Ishikawa (cell line): Measurements from ENCODE around the gene FGR.

ENCODE experiments used
- CEBPB ChIP-seq: IDR thresholded peaks from 2 replicates; pipeline ENCODE4 v1.6.1; 2012
- CREB1 ChIP-seq: IDR thresholded peaks from 2 replicates; pipeline ENCODE4 v1.6.1; 2012; ENCODE audit warnings: low read depth
- EGR1 ChIP-seq: IDR thresholded peaks from 2 replicates; pipeline ENCODE4 v1.6.1; 2012
- EP300 ChIP-seq: IDR thresholded peaks from 2 replicates; pipeline ENCODE4 v1.6.1; 2012; ENCODE audit warnings: borderline replicate concordance
- FOXM1 ChIP-seq: IDR thresholded peaks from 2 replicates; pipeline ENCODE4 v1.6.1; 2012; ENCODE audit warnings: low read depth, borderline replicate concordance
- NFIC ChIP-seq: IDR thresholded peaks from 2 replicates; pipeline ENCODE4 v1.6.1; 2012
- RAD21 ChIP-seq: IDR thresholded peaks from 2 replicates; pipeline ENCODE4 v1.6.1; 2012; ENCODE audit warnings: low read depth
- TAF1 ChIP-seq: IDR thresholded peaks from 2 replicates; pipeline ENCODE4 v1.6.1; 2012; ENCODE audit warnings: low read depth, mild to moderate bottlenecking
- TCF12 ChIP-seq: IDR thresholded peaks from 2 replicates; pipeline ENCODE4 v1.6.1; 2012; ENCODE audit warnings: low read depth
- TEAD4 ChIP-seq: IDR thresholded peaks from 2 replicates; pipeline ENCODE4 v1.6.1; 2012
- USF1 ChIP-seq: IDR thresholded peaks from 2 replicates; pipeline ENCODE4 v1.6.1; 2012
- YY1 ChIP-seq: IDR thresholded peaks from 2 replicates; pipeline ENCODE4 v1.6.1; 2012; ENCODE audit warnings: low read depth
- ZBTB7A ChIP-seq: IDR thresholded peaks from 2 replicates; pipeline ENCODE4 v1.6.1; 2012; ENCODE audit warnings: low read depth
- TF ChIP-seq, protein P1 (sequence below): IDR thresholded peaks from 2 replicates; pipeline ENCODE4 v1.6.1; 2012; ENCODE audit warnings: low read depth, mild to moderate bottlenecking
- TF ChIP-seq, protein P2 (sequence below): IDR thresholded peaks from 2 replicates; pipeline ENCODE4 v1.6.1; 2012

The FGR gene

GRCh38 chr1:27611450-27611849 is 23.5 kb downstream of the FGR start:
- TF ChIP-seq RAD21: no peak
- no peak for TF ChIP-seq EGR1
- TF ChIP-seq USF1: no peak
- no peak for TF ChIP-seq FOXM1
- no peak for TF ChIP-seq TEAD4

DNA sequence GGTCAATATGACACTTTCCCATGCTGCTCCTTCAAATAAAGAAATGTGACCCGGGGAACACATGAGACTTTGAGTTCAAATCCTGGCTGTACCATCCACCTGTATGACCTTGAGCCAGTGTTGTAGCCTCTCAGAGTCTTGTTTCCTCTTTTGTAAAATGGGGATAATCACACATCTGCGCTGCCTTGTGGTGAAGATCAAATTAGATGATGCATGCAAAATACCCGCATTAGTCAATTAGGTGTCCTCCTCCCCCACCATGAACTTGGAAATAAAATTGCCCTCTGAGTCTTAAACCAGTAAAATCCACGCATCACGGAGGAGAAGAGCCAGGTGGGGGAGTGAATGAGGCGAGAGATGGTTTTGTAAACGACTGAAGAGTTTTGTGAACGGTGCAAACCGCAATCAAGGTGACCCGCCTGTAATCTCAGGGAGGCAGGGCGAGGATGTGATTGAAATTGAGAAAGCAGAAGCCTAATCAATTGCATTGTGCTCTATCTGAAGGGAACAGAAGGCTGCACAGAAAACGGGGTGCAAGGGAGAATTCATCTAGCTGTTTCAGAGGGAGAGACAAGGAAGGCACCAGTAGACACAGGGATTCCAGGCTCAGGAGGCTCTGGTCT is 25.3 kb downstream of the FGR start:
- TF ChIP-seq, protein P1, sequence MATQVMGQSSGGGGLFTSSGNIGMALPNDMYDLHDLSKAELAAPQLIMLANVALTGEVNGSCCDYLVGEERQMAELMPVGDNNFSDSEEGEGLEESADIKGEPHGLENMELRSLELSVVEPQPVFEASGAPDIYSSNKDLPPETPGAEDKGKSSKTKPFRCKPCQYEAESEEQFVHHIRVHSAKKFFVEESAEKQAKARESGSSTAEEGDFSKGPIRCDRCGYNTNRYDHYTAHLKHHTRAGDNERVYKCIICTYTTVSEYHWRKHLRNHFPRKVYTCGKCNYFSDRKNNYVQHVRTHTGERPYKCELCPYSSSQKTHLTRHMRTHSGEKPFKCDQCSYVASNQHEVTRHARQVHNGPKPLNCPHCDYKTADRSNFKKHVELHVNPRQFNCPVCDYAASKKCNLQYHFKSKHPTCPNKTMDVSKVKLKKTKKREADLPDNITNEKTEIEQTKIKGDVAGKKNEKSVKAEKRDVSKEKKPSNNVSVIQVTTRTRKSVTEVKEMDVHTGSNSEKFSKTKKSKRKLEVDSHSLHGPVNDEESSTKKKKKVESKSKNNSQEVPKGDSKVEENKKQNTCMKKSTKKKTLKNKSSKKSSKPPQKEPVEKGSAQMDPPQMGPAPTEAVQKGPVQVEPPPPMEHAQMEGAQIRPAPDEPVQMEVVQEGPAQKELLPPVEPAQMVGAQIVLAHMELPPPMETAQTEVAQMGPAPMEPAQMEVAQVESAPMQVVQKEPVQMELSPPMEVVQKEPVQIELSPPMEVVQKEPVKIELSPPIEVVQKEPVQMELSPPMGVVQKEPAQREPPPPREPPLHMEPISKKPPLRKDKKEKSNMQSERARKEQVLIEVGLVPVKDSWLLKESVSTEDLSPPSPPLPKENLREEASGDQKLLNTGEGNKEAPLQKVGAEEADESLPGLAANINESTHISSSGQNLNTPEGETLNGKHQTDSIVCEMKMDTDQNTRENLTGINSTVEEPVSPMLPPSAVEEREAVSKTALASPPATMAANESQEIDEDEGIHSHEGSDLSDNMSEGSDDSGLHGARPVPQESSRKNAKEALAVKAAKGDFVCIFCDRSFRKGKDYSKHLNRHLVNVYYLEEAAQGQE: no peak
- TF ChIP-seq RAD21 (no peak), ZBTB7A (no peak), TCF12 (no peak), TAF1 (no peak), CEBPB (no peak), CREB1 (no peak), FOXM1 (no peak), EGR1 (no peak), EP300 (no peak), NFIC (no peak), USF1 (no peak), YY1 (no peak), TEAD4 (no peak)
- TF ChIP-seq, protein P2, sequence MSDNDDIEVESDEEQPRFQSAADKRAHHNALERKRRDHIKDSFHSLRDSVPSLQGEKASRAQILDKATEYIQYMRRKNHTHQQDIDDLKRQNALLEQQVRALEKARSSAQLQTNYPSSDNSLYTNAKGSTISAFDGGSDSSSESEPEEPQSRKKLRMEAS: no peak

- no peak for TF ChIP-seq YY1
- TF ChIP-seq FOXM1: no peak
- TF ChIP-seq, protein P2: no peak
- no peak for TF ChIP-seq RAD21
- TF ChIP-seq USF1: no peak
- TF ChIP-seq EP300: no peak
- no peak for TF ChIP-seq TCF12
- no peak for TF ChIP-seq TEAD4
- no peak for TF ChIP-seq ZBTB7A
- TF ChIP-seq CEBPB: no peak
- TF ChIP-seq CREB1: no peak
- TF ChIP-seq, protein P1: no peak
- no peak for TF ChIP-seq NFIC
- no peak for TF ChIP-seq TAF1
- TF ChIP-seq EGR1: no peak
Observed at GRCh38 chr1:27609210-27609555, 25.8 kb downstream of the FGR start.

DNA sequence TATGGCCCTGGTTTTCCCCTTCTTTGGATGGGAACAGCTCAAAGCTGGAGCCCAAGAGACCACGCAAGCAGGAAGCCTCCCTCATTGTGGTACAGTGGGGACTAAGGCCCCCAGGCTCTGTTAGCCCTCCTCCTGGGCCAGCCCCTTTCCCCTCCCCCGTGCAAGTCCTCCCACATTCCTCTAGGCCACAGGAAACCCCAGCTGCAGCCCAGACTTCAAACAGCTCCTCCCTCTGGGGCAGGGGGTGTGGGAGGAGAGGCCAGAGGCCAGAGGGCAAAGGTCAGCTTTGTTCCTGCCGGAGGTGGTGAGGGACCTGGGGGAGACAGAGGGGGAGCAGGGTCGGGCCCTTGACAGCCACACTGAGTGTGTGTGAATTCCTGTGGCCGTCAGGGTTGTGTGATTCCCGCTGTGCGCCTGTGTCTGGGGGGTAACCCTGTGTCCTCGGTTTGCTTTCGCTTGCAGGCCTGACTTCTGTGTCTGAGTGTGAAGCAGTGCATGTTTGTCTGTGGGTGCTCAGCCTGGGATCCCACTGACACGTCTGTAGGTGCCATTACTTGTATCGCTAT is 27.7 kb downstream of the FGR start:
- no peak for TF ChIP-seq FOXM1
- TF ChIP-seq NFIC: no peak
- TF ChIP-seq CREB1: no peak
- TF ChIP-seq USF1: no peak
- no peak for TF ChIP-seq TCF12
- TF ChIP-seq EP300: no peak
- TF ChIP-seq EGR1: no peak
- TF ChIP-seq, protein P2: no peak
- no peak for TF ChIP-seq TEAD4
- TF ChIP-seq RAD21: no peak

DNA sequence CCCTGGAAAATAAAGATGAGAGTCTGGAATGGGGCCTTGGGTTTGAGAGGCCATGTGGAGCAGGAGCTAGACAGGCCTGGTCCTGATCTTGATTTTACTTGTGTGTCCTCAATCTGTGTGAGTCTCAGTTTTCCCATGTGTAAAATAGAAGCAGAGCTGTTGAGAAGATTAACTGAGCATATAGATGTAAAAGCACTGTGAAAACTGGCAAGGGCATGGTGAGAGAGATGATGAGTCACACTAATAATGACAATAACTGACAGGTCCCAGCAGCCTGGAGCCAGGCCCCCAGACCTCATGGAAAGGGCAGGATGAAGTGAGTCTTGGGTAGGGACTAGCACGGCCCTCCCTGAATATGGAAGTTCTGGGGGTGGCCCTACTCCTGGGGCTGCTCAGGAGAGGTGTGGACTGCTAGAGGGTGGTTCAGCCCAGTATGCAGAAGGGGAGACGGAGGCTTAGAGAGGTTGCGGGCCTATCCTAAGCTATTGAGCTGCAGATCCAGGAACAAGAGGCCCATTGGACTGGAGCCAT is 28.2 kb downstream of the FGR start:
- TF ChIP-seq FOXM1: no peak
- TF ChIP-seq CREB1: no peak
- no peak for TF ChIP-seq TAF1
- TF ChIP-seq NFIC: no peak
- no peak for TF ChIP-seq CEBPB
- TF ChIP-seq RAD21: no peak
- TF ChIP-seq TCF12: no peak
- TF ChIP-seq, protein P1: no peak
- TF ChIP-seq TEAD4: no peak
- TF ChIP-seq, protein P2: no peak
- no peak for TF ChIP-seq USF1
- no peak for TF ChIP-seq ZBTB7A
